PC-9 (cell line): ENCODE results near the gene BPHL. TPM values are rescaled to one million over a fixed set of nuclear protein-coding genes. Genes with fewer than 3 reads are reported as not detected.
A peak's percentile ranks its signal among the peaks of the same experiment; 100 is the strongest.
"Not testable (repeated sequence)": the region's sequence is repeated elsewhere in the genome, so short reads cannot be mapped to it uniquely, and the experiment has no call there.

Experiments
- BruUV-seq: library from RNA; stranded (reverse); fragments of 400-500 nt; replicated peaks from 2 replicates; lab custom pipeline; 2021; lab: Mats Ljungman, UMichigan
- CTCF ChIA-PET: fragments of 300-600 bp; sonication (Branson Sonifier 250); formaldehyde crosslinking; loops from one replicate; lab custom pipeline; 2022; ENCODE audit warnings: antibody characterized with exemption; lab: Charles Lee
- POLR2A ChIA-PET: fragments of 300-600 bp; sonication (Branson Sonifier 250); formaldehyde crosslinking; loops from one replicate; lab custom pipeline; 2022; ENCODE audit warnings: antibody characterized with exemption; ENCODE audit not compliant: unreplicated experiment; lab: Charles Lee
- DNase-seq, 2 experiments: peaks; one replicate each; pipeline versions ENCODE4 v3.0.0 to v3.0.0-alpha.2; 2015 to 2022; ENCODE audit warnings: mixed read lengths in 1 of 2
- H2AFZ ChIP-seq: fragments of 200-600 bp; sonication (generic); 2 replicates; pipeline ENCODE4 v1.8.1; 2017; ENCODE audit warnings: antibody characterized with exemption
- H3F3A ChIP-seq: fragments of 200-600 bp; sonication (generic); 2 replicates; pipeline ENCODE4 v1.8.1; 2017; ENCODE audit warnings: antibody characterized with exemption, mild to moderate bottlenecking, low read depth; ENCODE audit not compliant: insufficient read depth
- H3K27ac ChIP-seq: fragments of 200-600 bp; sonication (generic); 2 replicates; pipeline ENCODE4 v1.6.1; 2016; ENCODE audit warnings: mixed run types
- H3K27me3 ChIP-seq: fragments of 200-600 bp; sonication (generic); 2 replicates; pipeline ENCODE4 v1.6.1; 2016; ENCODE audit warnings: low read depth, mixed run types; ENCODE audit not compliant: insufficient read depth
- H3K36me3 ChIP-seq: fragments of 200-600 bp; sonication (generic); 2 replicates; pipeline ENCODE4 v1.6.1; 2016; ENCODE audit warnings: low read depth, mixed run types
- H3K4me1 ChIP-seq: fragments of 200-600 bp; sonication (generic); replicated peaks from 2 replicates; pipeline ENCODE4 v1.6.1; 2016; ENCODE audit warnings: mixed run types; ENCODE audit not compliant: insufficient read depth
- H3K4me2 ChIP-seq: fragments of 200-600 bp; sonication (generic); 2 replicates; pipeline ENCODE4 v1.6.1; 2017; ENCODE audit warnings: mixed run types
- H3K4me3 ChIP-seq: fragments of 200-600 bp; sonication (generic); 2 replicates; pipeline ENCODE4 v1.6.1; 2016; ENCODE audit warnings: mixed run types
- H3K79me2 ChIP-seq: fragments of 200-600 bp; sonication (generic); 2 replicates; pipeline ENCODE4 v1.6.1; 2017; ENCODE audit warnings: low read depth, mixed run types
- H3K9me2 ChIP-seq: fragments of 200-600 bp; sonication (generic); 2 replicates; pipeline ENCODE4 v1.8.1; 2017; ENCODE audit warnings: mild to moderate bottlenecking; ENCODE audit not compliant: insufficient read depth
- H3K9me3 ChIP-seq: fragments of 200-600 bp; sonication (generic); 2 replicates; pipeline ENCODE4 v1.8.1; 2016; ENCODE audit warnings: low read depth; ENCODE audit not compliant: insufficient read depth
- H4K20me1 ChIP-seq: fragments of 200-600 bp; sonication (generic); 2 replicates; pipeline ENCODE4 v1.8.1; 2017; ENCODE audit not compliant: insufficient read depth
- CTCF ChIP-seq: fragments of 200-600 bp; sonication (generic); conservative IDR thresholded peaks from 2 replicates; pipeline ENCODE4 v1.6.1; 2017; ENCODE audit warnings: mixed run types, antibody characterized with exemption, mild to moderate bottlenecking, moderate library complexity
- EZH2 ChIP-seq: fragments of 200-600 bp; sonication (generic); IDR thresholded peaks from 2 replicates; pipeline ENCODE4 v1.8.0; 2017; ENCODE audit warnings: antibody characterized with exemption, low read depth
- intact Hi-C: fragments of 100-400 bp; cut with micrococcal nuclease; formaldehyde crosslinking; loops from one replicate; pipeline ENCODE4 v1.10.0; 2022; ENCODE audit not compliant: unreplicated experiment
- total RNA-seq: library from RNA; stranded (reverse); gene quantifications from 2 replicates; pipeline ENCODE4 v1.2.3, GENCODE V29; 2021

BPHL gene
- total RNA-seq, 1 experiment from 2014 or later: 23.7 TPM

DNA sequence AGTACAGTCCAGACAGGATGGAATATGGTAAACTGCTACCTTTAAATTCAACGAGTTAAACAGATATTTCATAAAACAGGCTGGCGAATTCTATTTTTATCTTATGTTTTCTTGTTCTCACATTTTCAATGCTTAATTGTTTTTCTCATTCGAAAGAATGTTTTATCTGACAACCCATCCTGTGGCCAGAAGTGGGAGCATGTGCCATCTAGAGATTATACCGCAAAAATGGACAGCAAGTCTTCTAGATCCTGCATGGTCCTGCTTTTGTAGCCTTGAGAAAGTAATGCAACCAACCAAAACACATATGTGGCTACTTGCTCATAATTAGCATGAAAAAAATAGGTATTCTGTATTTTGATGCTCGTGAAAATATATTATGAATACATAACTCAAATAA is 78.3 kb downstream of the BPHL start:
- no peak overlapping the region for H2AFZ ChIP-seq
- peaks cover 9% of the 10 kb centered on the region for H3K4me1 ChIP-seq
- no peaks in the 10 kb centered on the region for H3K9me3 ChIP-seq
- no peak overlapping the region for H3K4me3 ChIP-seq
- TF ChIP-seq CTCF: no peak
- no peak for TF ChIP-seq EZH2
- H3K27me3 ChIP-seq: no peaks in the 10 kb centered on the region
- CTCF ChIA-PET: interaction anchor here (0.5 kb wide), 1 partner anchor 103 kb away, joined by 6 read pairs; no protein-coding TSS in a partner anchor
- POLR2A ChIA-PET: no interaction called here
- DNase-seq: no peak
- H3K79me2 ChIP-seq: no peaks in the 10 kb centered on the region
- peak overlapping the region; percentile 30; the same call in 1 of the 2 replicates for H3K4me2 ChIP-seq
- H3F3A ChIP-seq: no peaks in the 10 kb centered on the region
- H3K9me2 ChIP-seq: no peaks in the 10 kb centered on the region
- intact Hi-C loops: no loop called here
- H4K20me1 ChIP-seq: no peaks in the 10 kb centered on the region
- H3K27ac ChIP-seq: no peak overlapping the region
- no peaks in the 10 kb centered on the region for H3K36me3 ChIP-seq
- no TSS peak for BruUV-seq

DNA sequence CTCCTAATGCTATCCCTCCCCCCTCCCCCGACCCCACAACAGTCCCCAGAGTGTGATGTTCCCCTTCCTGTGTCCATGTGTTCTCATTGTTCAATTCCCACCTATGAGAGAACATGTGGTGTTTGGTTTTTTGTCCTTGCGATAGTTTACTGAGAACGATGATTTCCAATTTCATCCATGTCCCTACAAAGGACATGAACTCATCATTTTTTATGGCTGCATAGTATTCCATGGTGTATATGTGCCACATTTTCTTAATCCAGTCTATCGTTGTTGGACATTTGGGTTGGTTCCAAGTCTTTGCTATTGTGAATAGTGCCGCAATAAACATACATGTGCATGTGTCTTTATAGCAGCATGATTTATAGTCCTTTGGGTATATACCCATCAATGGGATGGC is 79.2 kb downstream of the BPHL start:
- H2AFZ ChIP-seq, BruUV-seq, intact Hi-C loops, H3K27ac ChIP-seq, H3K79me2 ChIP-seq, H3K4me3 ChIP-seq, H3K27me3 ChIP-seq, H3K36me3 ChIP-seq, DNase-seq, H3K9me2 ChIP-seq, POLR2A ChIA-PET, H3K4me1 ChIP-seq, H3F3A ChIP-seq, H3K9me3 ChIP-seq, H3K4me2 ChIP-seq, CTCF ChIA-PET, H4K20me1 ChIP-seq: not testable (repeated sequence)

DNA sequence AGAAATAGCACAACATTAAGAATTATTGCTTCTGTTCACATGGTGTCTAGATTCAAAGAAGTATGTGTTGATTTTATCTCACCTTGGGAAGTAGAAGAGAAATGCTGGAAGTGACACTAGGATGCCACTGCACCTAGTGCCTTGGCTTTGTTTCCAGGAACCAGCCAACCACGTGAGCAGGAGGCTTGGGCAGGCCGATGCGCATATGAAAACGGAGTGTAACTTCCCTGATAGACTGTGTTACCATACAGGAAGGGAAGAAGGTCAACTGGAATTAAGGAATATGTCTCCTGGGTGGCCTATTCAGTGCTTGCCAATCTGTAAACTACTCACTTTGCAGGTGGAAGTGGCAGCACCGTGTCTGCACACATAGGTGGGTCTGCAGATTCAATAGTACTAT is 80.9 kb downstream of the BPHL start:
- Histone ChIP-seq H3K36me3 (no peaks in the 10 kb centered on the region), H3K27ac (no peak overlapping the region), H2AFZ (no peak overlapping the region), H3K27me3 (no peaks in the 10 kb centered on the region), H3F3A (no peaks in the 10 kb centered on the region), H3K4me3 (no peak overlapping the region), H4K20me1 (no peaks in the 10 kb centered on the region), H3K9me2 (no peaks in the 10 kb centered on the region), H3K4me1 (peaks cover 9% of the 10 kb centered on the region), H3K9me3 (no peaks in the 10 kb centered on the region), H3K79me2 (no peaks in the 10 kb centered on the region), H3K4me2 (no peak overlapping the region)
- intact Hi-C loops: no loop called here
- POLR2A ChIA-PET: no interaction called here
- CTCF ChIA-PET: no interaction called here
- BruUV-seq: no TSS peak
- no peak for TF ChIP-seq EZH2
- TF ChIP-seq CTCF: no peak
- no peak for DNase-seq

GRCh38 chr6:3200682-3201081 is 82.2 kb downstream of the BPHL start:
- H3K4me2 ChIP-seq: no peak overlapping the region
- H3F3A ChIP-seq: peaks cover 7% of the 10 kb centered on the region; the same call in 1 of the 2 replicates
- no peak overlapping the region for H3K4me3 ChIP-seq
- H3K79me2 ChIP-seq: no peaks in the 10 kb centered on the region
- no peak overlapping the region for H3K27ac ChIP-seq
- no peaks in the 10 kb centered on the region for H4K20me1 ChIP-seq
- intact Hi-C loops: no loop called here
- no peaks in the 10 kb centered on the region for H3K9me3 ChIP-seq
- H3K27me3 ChIP-seq: no peaks in the 10 kb centered on the region
- ChIA-PET CTCF (no interaction called here), POLR2A (no interaction called here)
- no peak for DNase-seq
- H3K9me2 ChIP-seq: no peaks in the 10 kb centered on the region
- TF ChIP-seq EZH2: no peak
- no peak for TF ChIP-seq CTCF
- H2AFZ ChIP-seq: no peak overlapping the region
- peaks cover 14% of the 10 kb centered on the region for H3K4me1 ChIP-seq
- BruUV-seq: no TSS peak
- no peaks in the 10 kb centered on the region for H3K36me3 ChIP-seq
